GM12878 (cell line): ENCODE measurements around the gene RALGAPA2.

Source experiments
- ATF7 ChIP-seq: fragments of 450-650 bp; IDR thresholded peaks from 2 replicates; pipeline ENCODE4 v1.6.1; 2016; ENCODE audit warnings: low read depth, mild to moderate bottlenecking
- IKZF1 ChIP-seq: fragments of 450-650 bp; conservative IDR thresholded peaks from 2 replicates; pipeline ENCODE4 v1.6.1; 2017; ENCODE audit warnings: antibody characterized with exemption, mild to moderate bottlenecking
- MEF2B ChIP-seq: fragments of 450-650 bp; IDR thresholded peaks from 2 replicates; pipeline ENCODE4 v1.6.1; 2018; ENCODE audit warnings: mild to moderate bottlenecking, moderate library complexity; ENCODE audit not compliant: partially characterized antibody, poor library complexity, severe bottlenecking
- POLR2AphosphoS5 ChIP-seq: IDR thresholded peaks from 2 replicates; pipeline ENCODE4 v1.6.1; 2011; ENCODE audit warnings: mild to moderate bottlenecking, low read length, inconsistent platforms
- RB1 ChIP-seq: fragments of 450-650 bp; formaldehyde crosslinking; IDR thresholded peaks from 2 replicates; pipeline ENCODE4 v1.6.1; 2017; ENCODE audit warnings: mild to moderate bottlenecking, borderline replicate concordance
- RCOR1 ChIP-seq: conservative IDR thresholded peaks from 2 replicates; pipeline ENCODE4 v1.6.1; 2012; ENCODE audit warnings: low read depth, low read length, improper control_type of control experiment
- YY1 ChIP-seq: IDR thresholded peaks from 2 replicates; pipeline ENCODE4 v1.6.1; 2011; ENCODE audit warnings: low read depth, mild to moderate bottlenecking, low read length
- ZZZ3 ChIP-seq: IDR thresholded peaks from 2 replicates; pipeline ENCODE4 v1.6.1; 2011; ENCODE audit warnings: low read depth; ENCODE audit not compliant: control insufficient read depth, insufficient read length
- TF ChIP-seq, protein P1 (sequence below): IDR thresholded peaks from 2 replicates; pipeline ENCODE4 v1.6.1; 2011; ENCODE audit warnings: borderline replicate concordance, low read depth, mild to moderate bottlenecking, moderate library complexity, mixed read lengths, low read length; ENCODE audit not compliant: insufficient read depth; ENCODE audit errors: extremely low read length
- TF ChIP-seq, protein P2 (sequence below), 3 experiments: IDR thresholded peaks in 2 of 3; conservative IDR thresholded peaks in 1 of 3; 2 replicates each; pipeline ENCODE4 v1.5.1; 2011; ENCODE audit warnings: low read depth in 3 of 3, low read length in 3 of 3, mild to moderate bottlenecking in 3 of 3, control low read depth in 2 of 3, moderate library complexity in 2 of 3, inconsistent platforms in 1 of 3, mixed read lengths in 1 of 3; ENCODE audit not compliant: control insufficient read depth in 2 of 3, insufficient read depth in 1 of 3; ENCODE audit errors: extremely low read depth in 1 of 3
- TF ChIP-seq, protein P3 (sequence below): fragments of 450-650 bp; IDR thresholded peaks from 2 replicates; pipeline ENCODE4 v1.6.1; 2018; ENCODE audit warnings: borderline replicate concordance, mild to moderate bottlenecking; ENCODE audit not compliant: partially characterized antibody

DNA sequence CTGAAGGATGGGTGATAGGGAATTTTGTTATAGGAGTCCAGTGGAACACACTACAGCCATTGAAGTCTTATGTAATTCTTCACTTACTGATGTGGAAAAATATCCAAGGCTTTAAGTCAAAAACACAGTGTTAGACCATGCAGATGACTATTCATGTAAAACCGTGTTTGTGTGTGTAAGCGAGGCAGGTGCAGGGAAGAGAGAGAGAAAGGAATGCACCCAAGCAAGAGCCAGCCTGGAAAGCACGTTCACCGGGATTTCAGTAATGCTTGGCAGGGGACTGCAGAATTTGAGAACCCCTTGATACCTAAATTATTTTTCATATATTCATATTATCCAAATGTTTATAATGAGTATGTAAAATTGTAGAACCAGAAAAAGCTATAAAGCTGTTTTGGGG lies 17.9 kb downstream of the RALGAPA2 start:
- no peak for TF ChIP-seq YY1
- no peak for TF ChIP-seq IKZF1
- TF ChIP-seq ATF7 = no peak
- TF ChIP-seq, protein P1, sequence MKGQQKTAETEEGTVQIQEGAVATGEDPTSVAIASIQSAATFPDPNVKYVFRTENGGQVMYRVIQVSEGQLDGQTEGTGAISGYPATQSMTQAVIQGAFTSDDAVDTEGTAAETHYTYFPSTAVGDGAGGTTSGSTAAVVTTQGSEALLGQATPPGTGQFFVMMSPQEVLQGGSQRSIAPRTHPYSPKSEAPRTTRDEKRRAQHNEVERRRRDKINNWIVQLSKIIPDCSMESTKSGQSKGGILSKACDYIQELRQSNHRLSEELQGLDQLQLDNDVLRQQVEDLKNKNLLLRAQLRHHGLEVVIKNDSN = no peak
- TF ChIP-seq MEF2B = no peak
- no peak for TF ChIP-seq ZZZ3
- TF ChIP-seq, protein P2, sequence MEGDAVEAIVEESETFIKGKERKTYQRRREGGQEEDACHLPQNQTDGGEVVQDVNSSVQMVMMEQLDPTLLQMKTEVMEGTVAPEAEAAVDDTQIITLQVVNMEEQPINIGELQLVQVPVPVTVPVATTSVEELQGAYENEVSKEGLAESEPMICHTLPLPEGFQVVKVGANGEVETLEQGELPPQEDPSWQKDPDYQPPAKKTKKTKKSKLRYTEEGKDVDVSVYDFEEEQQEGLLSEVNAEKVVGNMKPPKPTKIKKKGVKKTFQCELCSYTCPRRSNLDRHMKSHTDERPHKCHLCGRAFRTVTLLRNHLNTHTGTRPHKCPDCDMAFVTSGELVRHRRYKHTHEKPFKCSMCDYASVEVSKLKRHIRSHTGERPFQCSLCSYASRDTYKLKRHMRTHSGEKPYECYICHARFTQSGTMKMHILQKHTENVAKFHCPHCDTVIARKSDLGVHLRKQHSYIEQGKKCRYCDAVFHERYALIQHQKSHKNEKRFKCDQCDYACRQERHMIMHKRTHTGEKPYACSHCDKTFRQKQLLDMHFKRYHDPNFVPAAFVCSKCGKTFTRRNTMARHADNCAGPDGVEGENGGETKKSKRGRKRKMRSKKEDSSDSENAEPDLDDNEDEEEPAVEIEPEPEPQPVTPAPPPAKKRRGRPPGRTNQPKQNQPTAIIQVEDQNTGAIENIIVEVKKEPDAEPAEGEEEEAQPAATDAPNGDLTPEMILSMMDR (IDR thresholded peaks at IDR 0.05 in 2 of 3, conservative IDR thresholded peaks at IDR 0.05 in 1 of 3; ENCODE audit: control insufficient read depth in 2 of 3, extremely low read depth in 1 of 3, insufficient read depth in 1 of 3, low read depth in 3 of 3, low read length in 3 of 3) = no peak
- TF ChIP-seq RB1 = no peak
- TF ChIP-seq POLR2AphosphoS5 = no peak
- TF ChIP-seq, protein P3, sequence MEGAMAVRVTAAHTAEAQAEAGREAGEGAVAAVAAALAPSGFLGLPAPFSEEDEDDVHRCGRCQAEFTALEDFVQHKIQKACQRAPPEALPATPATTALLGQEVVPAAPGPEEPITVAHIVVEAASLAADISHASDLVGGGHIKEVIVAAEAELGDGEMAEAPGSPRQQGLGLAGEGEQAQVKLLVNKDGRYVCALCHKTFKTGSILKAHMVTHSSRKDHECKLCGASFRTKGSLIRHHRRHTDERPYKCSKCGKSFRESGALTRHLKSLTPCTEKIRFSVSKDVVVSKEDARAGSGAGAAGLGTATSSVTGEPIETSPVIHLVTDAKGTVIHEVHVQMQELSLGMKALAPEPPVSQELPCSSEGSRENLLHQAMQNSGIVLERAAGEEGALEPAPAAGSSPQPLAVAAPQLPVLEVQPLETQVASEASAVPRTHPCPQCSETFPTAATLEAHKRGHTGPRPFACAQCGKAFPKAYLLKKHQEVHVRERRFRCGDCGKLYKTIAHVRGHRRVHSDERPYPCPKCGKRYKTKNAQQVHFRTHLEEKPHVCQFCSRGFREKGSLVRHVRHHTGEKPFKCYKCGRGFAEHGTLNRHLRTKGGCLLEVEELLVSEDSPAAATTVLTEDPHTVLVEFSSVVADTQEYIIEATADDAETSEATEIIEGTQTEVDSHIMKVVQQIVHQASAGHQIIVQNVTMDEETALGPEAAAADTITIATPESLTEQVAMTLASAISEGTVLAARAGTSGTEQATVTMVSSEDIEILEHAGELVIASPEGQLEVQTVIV = no peak
- no peak for TF ChIP-seq RCOR1
